ENCODE measurements around the gene PIF1. TPM values are rescaled to one million over a fixed set of nuclear protein-coding genes. Genes with fewer than 3 reads are reported as not detected.
A peak's percentile ranks its signal among the peaks of the same experiment; 100 is the strongest.
"Not testable (repeated sequence)": the region's sequence is repeated elsewhere in the genome, so short reads cannot be mapped to it uniquely, and the experiment has no call there.

PIF1 gene
- total and polyA plus RNA-seq, 4 donors, result 0.42 to 7.3 (median 0.64) TPM

- TF ChIP-seq ATF3 (IDR thresholded peaks at IDR 0.05) (no peak), RAD21 (IDR thresholded peaks at IDR 0.05) (no peak), CTCF (IDR thresholded peaks at IDR 0.05; ENCODE audit: low read depth, low read length, missing input control) (no peak)
Measured at GRCh38 chr15:64824929-64825430, 467 bp downstream of the PIF1 start (continued).

GRCh38 chr15:64816452-64816851 is 9.0 kb downstream of the PIF1 start:
- no peak overlapping the region for H3K9ac ChIP-seq (ENCODE audit: low read depth in 1 of 2, low read length in 2 of 2)
- WGBS, result 48% methylated on average over 13 of the region's 13 CpGs
- H3K4me1 ChIP-seq (ENCODE audit: control insufficient read depth in 4 of 4, insufficient read depth in 4 of 4, low read length in 3 of 4), result peaks cover 0 to 3% (median 2%) of the 10 kb centered on the region in 4 donors
- H3K36me3 ChIP-seq (ENCODE audit: control insufficient read depth in 4 of 4, insufficient read depth in 3 of 4, low read depth in 1 of 4, low read length in 3 of 4), result no peaks in the 10 kb centered on the region
- no peak for DNase-seq (ENCODE audit: low spot score)
- no peak overlapping the region for H3K4me3 ChIP-seq (ENCODE audit: low read depth in 1 of 3, low read length in 3 of 3)
- H3K9me3 ChIP-seq (ENCODE audit: control insufficient read depth in 4 of 4, low read length in 3 of 4), result no peaks in the 10 kb centered on the region
- peak; percentile 66 to 68 for TF ChIP-seq RAD21 (IDR thresholded peaks at IDR 0.05)
- TF ChIP-seq HNF4A (conservative IDR thresholded peaks at IDR 0.05), result peak; percentile 95 to 96
- TF ChIP-seq SP1 (IDR thresholded peaks at IDR 0.05), result peak; percentile 81
- no peak for TF ChIP-seq JUND (IDR thresholded peaks at IDR 0.05)
- TF ChIP-seq HNF4G (IDR thresholded peaks at IDR 0.05), result peak; percentile 81
- TF ChIP-seq RXRA (IDR thresholded peaks at IDR 0.05), result peak; percentile 62 to 77
- TF ChIP-seq ATF3 (IDR thresholded peaks at IDR 0.05), result no peak
- no peak for TF ChIP-seq TAF1 (conservative IDR thresholded peaks at IDR 0.05)
- no peak for TF ChIP-seq FOXA1 (IDR thresholded peaks at IDR 0.05)
- no peak for TF ChIP-seq GABPA (IDR thresholded peaks at IDR 0.05 in 1 of 2, conservative IDR thresholded peaks at IDR 0.05 in 1 of 2)
- no peak for TF ChIP-seq FOXA2 (IDR thresholded peaks at IDR 0.05)
- TF ChIP-seq MAX (IDR thresholded peaks at IDR 0.05), result no peak
- peak; percentile 26 for TF ChIP-seq REST (IDR thresholded peaks at IDR 0.05)
- peak; percentile 82 for TF ChIP-seq YY1 (IDR thresholded peaks at IDR 0.05)
- no peak for TF ChIP-seq NR2F2 (IDR thresholded peaks at IDR 0.05)
- TF ChIP-seq CTCF (IDR thresholded peaks at IDR 0.05; ENCODE audit: low read depth, low read length, missing input control), result no peak
- no peak for TF ChIP-seq ZBTB33 (IDR thresholded peaks at IDR 0.05)
- no peak for TF ChIP-seq EGR1 (IDR thresholded peaks at IDR 0.05; ENCODE audit: low read depth in 2 of 2)
- no peaks in the 10 kb centered on the region for H3K27me3 ChIP-seq (ENCODE audit: control insufficient read depth in 4 of 4, insufficient read depth in 4 of 4, low read length in 3 of 4)
- H3K27ac ChIP-seq (ENCODE audit: low read depth in 1 of 2, low read length in 2 of 2), result no peak overlapping the region

GRCh38 chr15:64814965-64815364 is 10.5 kb downstream of the PIF1 start:
- DNase-seq (ENCODE audit: low spot score); H3K4me3 ChIP-seq (ENCODE audit: low read depth in 1 of 3, low read length in 3 of 3); H3K36me3 ChIP-seq (ENCODE audit: control insufficient read depth in 4 of 4, insufficient read depth in 3 of 4, low read depth in 1 of 4, low read length in 3 of 4); H3K27me3 ChIP-seq (ENCODE audit: control insufficient read depth in 4 of 4, insufficient read depth in 4 of 4, low read length in 3 of 4); H3K9ac ChIP-seq (ENCODE audit: low read depth in 1 of 2, low read length in 2 of 2); H3K27ac ChIP-seq (ENCODE audit: low read depth in 1 of 2, low read length in 2 of 2); H3K4me1 ChIP-seq (ENCODE audit: control insufficient read depth in 4 of 4, insufficient read depth in 4 of 4, low read length in 3 of 4); H3K9me3 ChIP-seq (ENCODE audit: control insufficient read depth in 4 of 4, low read length in 3 of 4): not testable (repeated sequence)
- WGBS, result 69% methylated on average over 4 of the region's 4 CpGs

Measured in liver (tissue), 9 donors.